Measurements from ENCODE around the gene SLC39A12.

DNA sequence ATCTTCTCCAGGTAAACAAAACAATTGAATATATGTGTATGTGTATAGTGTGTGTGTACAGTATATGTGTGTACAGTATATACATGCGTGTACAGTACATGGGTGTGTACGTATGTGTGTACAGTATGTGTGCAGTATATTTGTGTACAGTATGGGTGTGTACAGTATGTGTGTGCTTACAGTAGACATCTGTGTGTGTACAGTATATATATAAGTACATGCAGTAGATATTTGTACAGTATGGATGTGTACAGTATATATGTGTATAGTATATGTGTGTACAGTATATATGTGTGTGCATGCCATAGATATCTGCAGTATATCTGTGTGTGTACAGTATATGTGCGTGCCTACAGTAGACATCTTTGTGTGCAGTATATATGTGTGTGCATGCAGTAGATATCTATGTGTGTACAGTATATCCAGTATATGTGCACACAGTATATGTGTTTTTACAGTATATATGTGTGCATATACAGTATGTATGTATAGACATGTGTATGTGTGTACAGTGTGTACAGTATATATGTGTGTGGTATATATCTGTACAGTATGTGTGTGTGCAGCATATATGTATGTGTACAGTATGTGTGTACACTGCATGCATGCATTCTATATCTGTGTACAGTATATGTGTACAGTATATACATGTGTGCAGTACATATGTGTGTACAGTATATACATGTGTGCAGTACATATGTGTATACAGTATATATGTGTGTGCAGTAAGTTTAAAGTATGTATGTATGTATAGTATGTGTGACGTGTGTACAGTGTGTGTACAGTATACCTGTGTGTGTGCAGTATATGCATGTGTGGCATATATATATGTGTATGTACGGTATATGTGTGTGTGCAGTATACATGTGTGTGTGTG, 37.3 kb upstream of the SLC39A12 start:
- TF ChIP-seq, protein P1, sequence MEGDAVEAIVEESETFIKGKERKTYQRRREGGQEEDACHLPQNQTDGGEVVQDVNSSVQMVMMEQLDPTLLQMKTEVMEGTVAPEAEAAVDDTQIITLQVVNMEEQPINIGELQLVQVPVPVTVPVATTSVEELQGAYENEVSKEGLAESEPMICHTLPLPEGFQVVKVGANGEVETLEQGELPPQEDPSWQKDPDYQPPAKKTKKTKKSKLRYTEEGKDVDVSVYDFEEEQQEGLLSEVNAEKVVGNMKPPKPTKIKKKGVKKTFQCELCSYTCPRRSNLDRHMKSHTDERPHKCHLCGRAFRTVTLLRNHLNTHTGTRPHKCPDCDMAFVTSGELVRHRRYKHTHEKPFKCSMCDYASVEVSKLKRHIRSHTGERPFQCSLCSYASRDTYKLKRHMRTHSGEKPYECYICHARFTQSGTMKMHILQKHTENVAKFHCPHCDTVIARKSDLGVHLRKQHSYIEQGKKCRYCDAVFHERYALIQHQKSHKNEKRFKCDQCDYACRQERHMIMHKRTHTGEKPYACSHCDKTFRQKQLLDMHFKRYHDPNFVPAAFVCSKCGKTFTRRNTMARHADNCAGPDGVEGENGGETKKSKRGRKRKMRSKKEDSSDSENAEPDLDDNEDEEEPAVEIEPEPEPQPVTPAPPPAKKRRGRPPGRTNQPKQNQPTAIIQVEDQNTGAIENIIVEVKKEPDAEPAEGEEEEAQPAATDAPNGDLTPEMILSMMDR (IDR thresholded peaks at IDR 0.05): no peak
- TF ChIP-seq POLR2A (IDR thresholded peaks at IDR 0.05; ENCODE audit: low read depth) (no peak), POLR2AphosphoS5 (IDR thresholded peaks at IDR 0.05) (no peak), EP300 (IDR thresholded peaks at IDR 0.05) (no peak)
